Endothelial cell of umbilical vein (primary cell): ENCODE data around the gene MYO18A.

Experiments used
- EZH2 ChIP-seq: IDR thresholded peaks from 2 replicates; pipeline ENCODE4 v1.6.1; 2012; ENCODE audit warnings: borderline replicate concordance, low read depth, mild to moderate bottlenecking, moderate library complexity, low read length, inconsistent platforms; ENCODE audit not compliant: severe bottlenecking
- FOS ChIP-seq: IDR thresholded peaks from 2 replicates; pipeline ENCODE4 v1.6.1; 2011; ENCODE audit warnings: mild to moderate bottlenecking, low read length, moderate library complexity, borderline replicate concordance; ENCODE audit not compliant: insufficient read depth
- GATA2 ChIP-seq: IDR thresholded peaks from 2 replicates; pipeline ENCODE4 v1.7.0; 2011; ENCODE audit warnings: low read depth, mild to moderate bottlenecking, moderate library complexity, mixed read lengths, low read length; ENCODE audit not compliant: insufficient read length, insufficient read depth
- MYC ChIP-seq: IDR thresholded peaks from one replicate; pipeline ENCODE4 v1.6.1; 2011; ENCODE audit warnings: mild to moderate bottlenecking, low read depth, low read length
- POLR2A ChIP-seq: IDR thresholded peaks from 2 replicates; pipeline ENCODE4 v1.6.1; 2012; ENCODE audit warnings: low read depth, mild to moderate bottlenecking, control low read depth, low read length
- POLR2AphosphoS5 ChIP-seq: IDR thresholded peaks from 2 replicates; pipeline ENCODE4 v1.6.1; 2012; ENCODE audit warnings: low read depth, mild to moderate bottlenecking, control low read depth, low read length, moderate library complexity; ENCODE audit not compliant: insufficient read depth
- TF ChIP-seq, protein P1 (sequence below), 2 donors: IDR thresholded peaks; 1 replicate in 1 of 2; 2 replicates in 1 of 2; pipeline ENCODE4 v1.5.1; 2011; ENCODE audit warnings: low read length in 2 of 2, mild to moderate bottlenecking in 2 of 2, moderate library complexity in 2 of 2, control low read depth in 1 of 2, inconsistent platforms in 1 of 2, low read depth in 1 of 2; ENCODE audit not compliant: insufficient read depth in 1 of 2; ENCODE audit errors: extremely low read depth in 1 of 2
- TF ChIP-seq, protein P2 (sequence below): IDR thresholded peaks from 2 replicates; pipeline ENCODE4 v1.6.1; 2011; ENCODE audit not compliant: insufficient read depth, insufficient read length

DNA sequence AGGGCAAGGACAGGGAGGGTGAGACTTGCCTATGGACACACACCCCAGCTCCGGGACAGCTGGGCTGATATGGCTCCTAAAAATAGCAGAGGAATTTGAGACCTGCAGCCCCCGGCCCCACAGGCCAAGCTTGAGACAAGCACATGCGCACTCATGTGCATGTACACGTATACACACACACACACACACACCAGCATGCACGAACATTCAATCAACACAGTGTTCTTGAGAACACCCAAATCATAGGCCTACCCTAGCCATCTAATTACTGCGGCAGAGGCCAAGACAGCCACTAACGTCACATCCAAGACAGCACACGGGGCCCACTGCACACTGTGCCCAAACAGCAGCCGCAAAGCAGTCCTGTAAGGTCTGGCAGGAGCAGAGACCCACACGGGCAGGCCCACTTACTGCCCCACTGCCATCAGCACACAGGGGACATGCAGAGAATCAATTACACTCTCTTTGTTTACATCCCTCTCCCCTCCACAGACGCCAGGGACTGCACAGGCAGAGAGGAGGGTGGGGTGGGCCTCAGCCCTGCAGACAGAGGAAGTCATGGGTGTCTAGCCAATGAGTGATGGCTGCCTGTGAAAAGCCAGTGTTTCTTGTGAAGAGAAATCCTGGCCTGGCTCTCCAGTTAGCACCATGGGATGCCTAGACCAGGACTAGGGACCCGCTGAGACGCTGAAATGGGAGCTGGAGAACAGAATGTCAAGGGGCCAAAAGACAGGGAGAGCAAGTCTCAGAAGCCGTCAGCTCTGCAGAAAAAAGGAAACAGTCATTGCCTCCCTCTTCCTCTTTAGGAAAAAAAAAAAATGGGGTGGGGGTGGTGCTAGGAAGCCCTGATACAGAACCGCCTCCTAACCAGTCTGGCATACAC is 39.3 kb downstream of the MYO18A start:
- TF ChIP-seq, protein P1, sequence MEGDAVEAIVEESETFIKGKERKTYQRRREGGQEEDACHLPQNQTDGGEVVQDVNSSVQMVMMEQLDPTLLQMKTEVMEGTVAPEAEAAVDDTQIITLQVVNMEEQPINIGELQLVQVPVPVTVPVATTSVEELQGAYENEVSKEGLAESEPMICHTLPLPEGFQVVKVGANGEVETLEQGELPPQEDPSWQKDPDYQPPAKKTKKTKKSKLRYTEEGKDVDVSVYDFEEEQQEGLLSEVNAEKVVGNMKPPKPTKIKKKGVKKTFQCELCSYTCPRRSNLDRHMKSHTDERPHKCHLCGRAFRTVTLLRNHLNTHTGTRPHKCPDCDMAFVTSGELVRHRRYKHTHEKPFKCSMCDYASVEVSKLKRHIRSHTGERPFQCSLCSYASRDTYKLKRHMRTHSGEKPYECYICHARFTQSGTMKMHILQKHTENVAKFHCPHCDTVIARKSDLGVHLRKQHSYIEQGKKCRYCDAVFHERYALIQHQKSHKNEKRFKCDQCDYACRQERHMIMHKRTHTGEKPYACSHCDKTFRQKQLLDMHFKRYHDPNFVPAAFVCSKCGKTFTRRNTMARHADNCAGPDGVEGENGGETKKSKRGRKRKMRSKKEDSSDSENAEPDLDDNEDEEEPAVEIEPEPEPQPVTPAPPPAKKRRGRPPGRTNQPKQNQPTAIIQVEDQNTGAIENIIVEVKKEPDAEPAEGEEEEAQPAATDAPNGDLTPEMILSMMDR (IDR thresholded peaks at IDR 0.05; ENCODE audit: extremely low read depth in 1 of 2, insufficient read depth in 1 of 2, low read depth in 1 of 2, low read length in 2 of 2): no peak
- TF ChIP-seq POLR2A (no peak), EZH2 (no peak), GATA2 (no peak), MYC (no peak), POLR2AphosphoS5 (no peak), FOS (no peak)
- TF ChIP-seq, protein P2, sequence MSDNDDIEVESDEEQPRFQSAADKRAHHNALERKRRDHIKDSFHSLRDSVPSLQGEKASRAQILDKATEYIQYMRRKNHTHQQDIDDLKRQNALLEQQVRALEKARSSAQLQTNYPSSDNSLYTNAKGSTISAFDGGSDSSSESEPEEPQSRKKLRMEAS: no peak
